HL-60 (cell line): ENCODE results near the gene GGTA1.

Source experiments
- DNase-seq, 2 experiments: peaks; one replicate each; pipeline ENCODE4 v3.0.0-alpha.2; 2010 to 2020; ENCODE audit warnings: low read depth in 1 of 2, low spot score in 1 of 2
- H3K27ac ChIP-seq: fragments of 250-450 bp; sonication (Bioruptor Pico); replicated peaks from 2 replicates; pipeline ENCODE4 v1.5.1; 2020; ENCODE audit warnings: mild to moderate bottlenecking, moderate library complexity
- H3K27me3 ChIP-seq: fragments of 250-450 bp; sonication (Bioruptor Pico); 2 replicates; pipeline ENCODE4 v1.5.1; 2021; ENCODE audit warnings: mild to moderate bottlenecking, moderate library complexity; ENCODE audit not compliant: insufficient read depth, poor library complexity, severe bottlenecking
- H3K4me3 ChIP-seq: replicated peaks from 2 replicates; pipeline ENCODE4 v1.5.1; 2011; ENCODE audit warnings: mild to moderate bottlenecking, control low read depth, low read length; ENCODE audit not compliant: insufficient read depth
- GABPA ChIP-seq: IDR thresholded peaks from 2 replicates; pipeline ENCODE4 v1.6.1; 2012; ENCODE audit warnings: low read depth
- POLR2AphosphoS5 ChIP-seq: IDR thresholded peaks from 2 replicates; pipeline ENCODE4 v1.6.1; 2012; ENCODE audit warnings: low read depth
- REST ChIP-seq: IDR thresholded peaks from 2 replicates; pipeline ENCODE4 v1.6.1; 2012; ENCODE audit warnings: low read depth; ENCODE audit not compliant: insufficient replicate concordance
- SPI1 ChIP-seq: IDR thresholded peaks from 2 replicates; pipeline ENCODE4 v1.6.1; 2012; ENCODE audit warnings: low read depth, mild to moderate bottlenecking, borderline replicate concordance
- TF ChIP-seq, protein P1 (sequence below): IDR thresholded peaks from one replicate; pipeline ENCODE4 v1.5.1; 2011; ENCODE audit warnings: low read length, control low read depth, inconsistent platforms; ENCODE audit not compliant: insufficient read depth

Gene GGTA1

DNA sequence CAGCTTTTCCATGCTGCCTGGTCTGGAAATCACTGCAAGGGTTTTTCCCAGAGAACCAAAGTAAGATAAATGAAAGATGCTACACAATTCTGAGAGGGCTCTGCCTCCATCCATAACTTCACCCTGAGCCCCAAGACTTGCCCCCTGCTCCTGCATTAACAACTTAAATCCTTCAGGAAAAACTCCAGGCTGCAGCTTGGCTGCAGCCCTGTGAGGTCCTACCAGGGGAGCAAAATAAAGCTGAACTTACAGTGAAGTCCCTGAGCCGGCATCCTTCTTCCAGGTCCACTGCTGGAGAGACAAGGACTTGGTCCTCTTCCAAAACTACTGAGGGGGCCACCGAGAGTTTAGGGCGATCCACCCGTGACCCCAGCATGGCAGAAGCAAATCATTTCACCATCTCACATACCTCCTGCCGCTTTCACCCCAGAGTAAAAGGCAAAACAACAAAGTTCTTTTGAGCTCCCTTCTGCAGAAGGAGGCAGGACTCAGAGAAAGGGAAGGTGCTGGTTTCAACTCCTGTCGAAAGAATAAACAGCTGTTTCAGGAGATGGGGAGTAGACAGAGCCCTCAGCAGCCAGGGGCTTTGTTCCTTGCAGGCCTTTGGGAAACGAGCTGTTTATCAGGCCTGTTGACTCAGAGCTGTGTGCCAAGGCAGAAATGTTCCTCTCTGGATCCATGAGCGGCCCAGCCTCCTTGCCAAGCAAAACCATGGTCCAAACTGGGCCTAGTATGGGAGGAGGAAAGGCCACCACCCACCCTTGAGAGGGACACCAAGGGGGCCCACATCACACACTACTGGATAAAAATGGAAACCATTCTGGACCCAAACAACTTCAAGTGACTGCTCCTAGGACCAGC, 20.6 kb downstream of the GGTA1 start:
- TF ChIP-seq REST (no peak), POLR2AphosphoS5 (no peak), GABPA (no peak), SPI1 (no peak)
- TF ChIP-seq, protein P1, sequence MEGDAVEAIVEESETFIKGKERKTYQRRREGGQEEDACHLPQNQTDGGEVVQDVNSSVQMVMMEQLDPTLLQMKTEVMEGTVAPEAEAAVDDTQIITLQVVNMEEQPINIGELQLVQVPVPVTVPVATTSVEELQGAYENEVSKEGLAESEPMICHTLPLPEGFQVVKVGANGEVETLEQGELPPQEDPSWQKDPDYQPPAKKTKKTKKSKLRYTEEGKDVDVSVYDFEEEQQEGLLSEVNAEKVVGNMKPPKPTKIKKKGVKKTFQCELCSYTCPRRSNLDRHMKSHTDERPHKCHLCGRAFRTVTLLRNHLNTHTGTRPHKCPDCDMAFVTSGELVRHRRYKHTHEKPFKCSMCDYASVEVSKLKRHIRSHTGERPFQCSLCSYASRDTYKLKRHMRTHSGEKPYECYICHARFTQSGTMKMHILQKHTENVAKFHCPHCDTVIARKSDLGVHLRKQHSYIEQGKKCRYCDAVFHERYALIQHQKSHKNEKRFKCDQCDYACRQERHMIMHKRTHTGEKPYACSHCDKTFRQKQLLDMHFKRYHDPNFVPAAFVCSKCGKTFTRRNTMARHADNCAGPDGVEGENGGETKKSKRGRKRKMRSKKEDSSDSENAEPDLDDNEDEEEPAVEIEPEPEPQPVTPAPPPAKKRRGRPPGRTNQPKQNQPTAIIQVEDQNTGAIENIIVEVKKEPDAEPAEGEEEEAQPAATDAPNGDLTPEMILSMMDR = no peak
- H3K4me3 ChIP-seq = no peak overlapping the region
- no peak overlapping the region for H3K27ac ChIP-seq
- no peak for DNase-seq
- H3K27me3 ChIP-seq = peaks cover 5% of the 10 kb centered on the region

DNA sequence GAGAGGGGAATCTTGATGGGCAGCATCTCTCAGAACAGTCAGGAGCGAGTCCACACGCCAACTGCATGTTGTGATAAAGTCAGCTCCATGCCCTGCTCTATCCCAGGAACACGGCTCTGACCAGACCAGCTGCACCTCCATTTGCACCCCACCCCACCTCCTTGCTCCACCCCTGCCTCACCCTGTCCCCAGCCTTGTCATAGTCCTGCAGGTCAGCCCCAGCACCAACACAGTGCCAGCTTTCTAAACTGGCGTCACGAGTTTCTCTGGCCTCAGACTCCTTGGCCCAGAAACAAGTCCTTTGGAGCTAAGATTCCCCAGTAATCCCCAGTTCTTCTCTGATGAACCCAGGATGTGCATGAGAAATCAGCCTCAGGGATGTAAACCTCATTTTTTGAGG, 23.5 kb downstream of the GGTA1 start:
- no peak for TF ChIP-seq POLR2AphosphoS5
- no peak for TF ChIP-seq SPI1
- no peak for TF ChIP-seq GABPA
- no peak for TF ChIP-seq REST
- TF ChIP-seq, protein P1 = no peak
- H3K4me3 ChIP-seq = no peak overlapping the region
- peaks cover 5% of the 10 kb centered on the region for H3K27me3 ChIP-seq
- no peak for DNase-seq
- H3K27ac ChIP-seq = no peak overlapping the region

- no peak for DNase-seq
- H3K27ac ChIP-seq = no peak overlapping the region
- TF ChIP-seq REST (no peak), SPI1 (no peak), POLR2AphosphoS5 (no peak), GABPA (no peak)
- TF ChIP-seq, protein P1 = no peak
- H3K27me3 ChIP-seq = peaks cover 6% of the 10 kb centered on the region
- H3K4me3 ChIP-seq = no peak overlapping the region
Measured at GRCh38 chr9:121474231-121474947, 25.3 kb downstream of the GGTA1 start.
